HG03520 (cell line): Measurements from ENCODE around the gene HSPH1.

Experiments
- ATAC-seq: cut with Tn5 transposase; IDR thresholded peaks from one replicate; pipeline ENCODE4 v1.9.1; 2021; ENCODE audit warnings: mild to moderate bottlenecking, moderate library complexity; ENCODE audit not compliant: unreplicated experiment

The HSPH1 gene

GRCh38 chr13:31161557-31162150, at the start of gene HSPH1:
Gene HSPH1, minus strand, starts transcription at chr13:31161904. Its CDS starts 322 bp downstream, at chr13:31161582.
- peak; percentile 68 for ATAC-seq

- ATAC-seq: no peak
Observed at GRCh38 chr13:31209841-31210210, 48.1 kb upstream of the HSPH1 start.

GRCh38 chr13:31209172-31209840, 47.6 kb upstream of the HSPH1 start:
- no peak for ATAC-seq

- no peak for ATAC-seq
Observed at GRCh38 chr13:31208559-31209122, 46.9 kb upstream of the HSPH1 start.

- ATAC-seq: no peak
Observed at GRCh38 chr13:31207661-31208552, 46.2 kb upstream of the HSPH1 start.

- ATAC-seq: no peak
Observed at GRCh38 chr13:31204592-31204991, 42.9 kb upstream of the HSPH1 start.

GRCh38 chr13:31201341-31202031, 39.8 kb upstream of the HSPH1 start:
- ATAC-seq: no peak

- ATAC-seq: peak; percentile 9
Observed at GRCh38 chr13:31200637-31200971, 38.9 kb upstream of the HSPH1 start.

- ATAC-seq: peak; percentile 83
Observed at GRCh38 chr13:31199849-31200636, 38.3 kb upstream of the HSPH1 start, which contains the start of gene B3GLCT. Gene B3GLCT, plus strand, starts transcription at chr13:31199975. Its CDS starts 110 bp downstream, at chr13:31200085.

GRCh38 chr13:31199527-31199848, 37.8 kb upstream of the HSPH1 start:
- ATAC-seq: no peak

GRCh38 chr13:31198519-31198918, 36.8 kb upstream of the HSPH1 start:
- no peak for ATAC-seq

- no peak for ATAC-seq
Observed at GRCh38 chr13:31196992-31197391, 35.3 kb upstream of the HSPH1 start.

- no peak for ATAC-seq
Observed at GRCh38 chr13:31195616-31196015, 33.9 kb upstream of the HSPH1 start.

GRCh38 chr13:31192306-31192705, 30.6 kb upstream of the HSPH1 start:
- ATAC-seq: no peak

GRCh38 chr13:31191748-31192147, 30.0 kb upstream of the HSPH1 start:
- ATAC-seq: no peak

GRCh38 chr13:31184981-31185645, 23.4 kb upstream of the HSPH1 start:
- ATAC-seq: no peak

- ATAC-seq: no peak
Observed at GRCh38 chr13:31184451-31184850, 22.7 kb upstream of the HSPH1 start.

GRCh38 chr13:31182987-31183386, 21.3 kb upstream of the HSPH1 start:
- no peak for ATAC-seq

- no peak for ATAC-seq
Observed at GRCh38 chr13:31179754-31180153, 18.1 kb upstream of the HSPH1 start.

- no peak for ATAC-seq
Observed at GRCh38 chr13:31179241-31179640, 17.5 kb upstream of the HSPH1 start.
